IgD-negative memory B cell (primary cell): ENCODE measurements around the gene AGGF1. TPM values are rescaled to one million over a fixed set of nuclear protein-coding genes. Genes with fewer than 3 reads are reported as not detected.
"Not testable (repeated sequence)": the region's sequence is repeated elsewhere in the genome, so short reads cannot be mapped to it uniquely, and the experiment has no call there.

Experiments used
- H3K27ac Mint-ChIP-seq, 3 donors: one replicate each; pipeline ENCODE4 v1.8.0; 2020 to 2022; ENCODE audit warnings: mild to moderate bottlenecking in 3 of 3, mixed read lengths in 3 of 3, moderate library complexity in 1 of 3
- H3K27me3 Mint-ChIP-seq: one replicate; pipeline ENCODE4 v1.8.0; 2021; ENCODE audit warnings: mixed read lengths
- H3K36me3 Mint-ChIP-seq: one replicate; pipeline ENCODE4 v1.8.0; 2020; ENCODE audit warnings: mild to moderate bottlenecking, mixed read lengths
- H3K4me1 Mint-ChIP-seq, 3 donors: one replicate each; pipeline ENCODE4 v1.8.0; 2020 to 2022; ENCODE audit warnings: mixed read lengths in 3 of 3, mild to moderate bottlenecking in 1 of 3
- H3K4me3 Mint-ChIP-seq, 4 donors: one replicate each; pipeline ENCODE4 v1.8.0; 2020 to 2022; ENCODE audit warnings: mild to moderate bottlenecking in 4 of 4, mixed read lengths in 4 of 4, moderate library complexity in 3 of 4
- H3K9me3 Mint-ChIP-seq, 3 donors: one replicate each; pipeline ENCODE4 v1.8.0; 2020 to 2021; ENCODE audit warnings: mixed read lengths in 3 of 3, mild to moderate bottlenecking in 1 of 3
- polyA plus RNA-seq: library from polyadenylated mRNA; unstranded; fragments of 300-500 nt; fragmentation: Illumina TruSeq; gene quantifications from one replicate; pipeline ENCODE4 v1.2.3, GENCODE V29; 2021

The AGGF1 gene, protein sequence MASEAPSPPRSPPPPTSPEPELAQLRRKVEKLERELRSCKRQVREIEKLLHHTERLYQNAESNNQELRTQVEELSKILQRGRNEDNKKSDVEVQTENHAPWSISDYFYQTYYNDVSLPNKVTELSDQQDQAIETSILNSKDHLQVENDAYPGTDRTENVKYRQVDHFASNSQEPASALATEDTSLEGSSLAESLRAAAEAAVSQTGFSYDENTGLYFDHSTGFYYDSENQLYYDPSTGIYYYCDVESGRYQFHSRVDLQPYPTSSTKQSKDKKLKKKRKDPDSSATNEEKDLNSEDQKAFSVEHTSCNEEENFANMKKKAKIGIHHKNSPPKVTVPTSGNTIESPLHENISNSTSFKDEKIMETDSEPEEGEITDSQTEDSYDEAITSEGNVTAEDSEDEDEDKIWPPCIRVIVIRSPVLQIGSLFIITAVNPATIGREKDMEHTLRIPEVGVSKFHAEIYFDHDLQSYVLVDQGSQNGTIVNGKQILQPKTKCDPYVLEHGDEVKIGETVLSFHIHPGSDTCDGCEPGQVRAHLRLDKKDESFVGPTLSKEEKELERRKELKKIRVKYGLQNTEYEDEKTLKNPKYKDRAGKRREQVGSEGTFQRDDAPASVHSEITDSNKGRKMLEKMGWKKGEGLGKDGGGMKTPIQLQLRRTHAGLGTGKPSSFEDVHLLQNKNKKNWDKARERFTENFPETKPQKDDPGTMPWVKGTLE
- polyA plus RNA-seq = 30.8 TPM

DNA sequence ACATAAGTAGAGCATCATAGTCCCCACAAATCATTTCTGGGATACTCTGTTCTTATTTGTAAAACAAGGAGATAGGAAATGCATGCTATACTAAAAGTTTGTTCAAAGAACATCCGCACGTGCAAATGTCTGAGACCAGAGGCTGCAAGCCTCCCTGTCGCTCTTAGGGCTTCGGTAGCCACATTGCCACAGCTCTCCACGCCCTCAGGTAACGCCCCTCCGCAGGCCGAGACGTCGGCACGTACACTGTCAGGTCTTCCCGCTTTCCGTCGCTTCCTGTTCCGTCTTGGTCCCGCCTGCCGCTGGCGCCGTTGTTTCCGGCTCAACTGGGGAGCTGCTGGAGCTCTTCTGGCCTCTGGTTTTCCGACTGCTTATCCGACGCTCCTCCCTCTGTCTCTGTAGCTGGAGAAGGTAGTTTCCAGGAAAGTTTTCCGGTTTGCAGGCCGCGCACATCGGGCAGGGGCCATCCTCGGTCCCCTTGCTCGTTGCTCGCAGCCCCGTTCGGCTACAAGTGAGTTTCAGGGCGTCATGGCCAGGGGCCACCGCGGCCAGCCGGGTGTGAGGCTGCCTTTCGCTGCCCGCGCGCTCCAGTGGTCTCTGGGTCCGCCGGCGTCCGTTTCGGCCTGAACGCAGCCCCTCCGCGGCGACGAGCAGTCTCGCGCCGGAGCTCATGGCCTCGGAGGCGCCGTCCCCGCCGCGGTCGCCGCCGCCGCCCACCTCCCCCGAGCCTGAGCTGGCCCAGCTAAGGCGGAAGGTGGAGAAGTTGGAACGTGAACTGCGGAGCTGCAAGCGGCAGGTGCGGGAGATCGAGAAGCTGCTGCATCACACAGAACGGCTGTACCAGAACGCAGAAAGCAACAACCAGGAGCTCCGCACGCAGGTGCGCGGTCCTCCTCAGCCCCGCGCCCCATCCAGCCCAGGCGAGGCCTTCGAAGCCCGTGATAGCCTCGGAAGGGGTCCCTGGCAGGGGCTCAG lies at the start of gene AGGF1:
Gene AGGF1 (plus strand): TSS at position 308 of the 975 bp plus-strand sequence. CDS start 363 bp downstream, at position 671.
- Mint-ChIP-seq H3K36me3 (no peaks in the 10 kb centered on the region), H3K27ac (peak within 1 kb of the TSS; percentile 81 to 92 (median 91)), H3K9me3 (peaks cover 5 to 16% (median 8%) of the 10 kb centered on the region in 3 donors), H3K4me1 (peaks cover 13 to 28% (median 22%) of the 10 kb centered on the region in 3 donors), H3K4me3 (peak within 1 kb of the TSS; percentile 90 to 100 (median 96)), H3K27me3 (peaks cover 3% of the 10 kb centered on the region)

DNA sequence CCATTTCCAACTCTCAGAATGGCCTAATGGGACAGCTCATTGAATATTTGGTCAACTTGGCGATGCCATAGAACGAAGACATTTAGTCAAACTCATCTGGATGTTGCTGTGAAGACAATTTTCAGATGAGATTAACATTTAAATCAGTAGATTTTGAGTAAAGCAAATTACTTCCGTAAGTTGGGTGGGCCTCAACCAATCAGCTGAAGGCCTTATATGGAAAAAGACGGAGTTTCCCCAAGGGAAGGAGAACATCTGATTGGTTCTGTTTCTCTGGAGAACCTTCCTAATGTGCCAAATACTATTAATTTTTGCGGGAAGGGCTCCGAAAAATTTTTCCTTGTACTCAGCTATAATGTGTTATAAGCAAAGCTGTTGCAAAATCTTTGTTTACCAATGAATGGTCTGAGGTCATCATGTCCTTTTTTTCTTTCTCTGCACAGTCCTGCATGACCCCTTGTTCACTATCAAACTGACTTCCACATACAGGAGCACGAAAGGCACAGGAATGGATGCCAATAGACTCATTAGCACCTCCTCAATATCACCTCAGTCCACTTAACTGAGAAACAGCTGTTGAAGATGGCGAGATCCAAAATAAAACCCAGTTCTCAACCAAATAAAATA lies 49.6 kb upstream of the AGGF1 start:
- Mint-ChIP-seq H3K36me3 (no peaks in the 10 kb centered on the region), H3K9me3 (no peaks in the 10 kb centered on the region), H3K4me3 (no peak overlapping the region), H3K27ac (no peak overlapping the region), H3K4me1 (no peaks in the 10 kb centered on the region), H3K27me3 (peaks cover 4% of the 10 kb centered on the region)

GRCh38 chr5:76982450-76982849 lies 47.8 kb upstream of the AGGF1 start:
- H3K4me1 Mint-ChIP-seq = no peaks in the 10 kb centered on the region
- no peaks in the 10 kb centered on the region for H3K9me3 Mint-ChIP-seq

DNA sequence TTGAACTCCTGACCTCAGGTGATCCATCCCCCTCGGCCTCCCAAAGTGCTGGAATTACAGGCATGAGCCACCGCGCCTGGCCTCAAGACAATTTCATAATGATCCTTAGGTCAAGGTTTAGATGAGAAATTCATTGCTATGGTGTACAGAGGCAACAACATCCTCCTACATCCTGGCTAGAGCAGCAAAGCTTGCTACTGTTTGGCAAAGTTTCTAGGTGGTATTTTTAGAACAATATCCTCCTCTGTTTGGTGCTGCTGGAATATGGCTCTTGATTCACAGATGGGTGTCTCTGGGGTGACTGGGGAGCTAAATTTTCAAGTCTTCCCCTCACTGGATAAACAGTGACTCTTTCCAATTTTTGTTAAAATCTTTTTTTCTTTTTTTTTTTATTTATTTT lies 46.7 kb upstream of the AGGF1 start:
- Mint-ChIP-seq H3K27me3 (peaks cover 4% of the 10 kb centered on the region), H3K4me1 (no peaks in the 10 kb centered on the region), H3K9me3 (no peaks in the 10 kb centered on the region), H3K36me3 (no peaks in the 10 kb centered on the region), H3K4me3 (no peak overlapping the region), H3K27ac (no peak overlapping the region)

More at GRCh38 chr5:76982450-76982849, 47.8 kb upstream of the AGGF1 start:
- H3K4me3 Mint-ChIP-seq = no peak overlapping the region
- peaks cover 4% of the 10 kb centered on the region for H3K27me3 Mint-ChIP-seq
- H3K27ac Mint-ChIP-seq = no peak overlapping the region
- no peaks in the 10 kb centered on the region for H3K36me3 Mint-ChIP-seq

DNA sequence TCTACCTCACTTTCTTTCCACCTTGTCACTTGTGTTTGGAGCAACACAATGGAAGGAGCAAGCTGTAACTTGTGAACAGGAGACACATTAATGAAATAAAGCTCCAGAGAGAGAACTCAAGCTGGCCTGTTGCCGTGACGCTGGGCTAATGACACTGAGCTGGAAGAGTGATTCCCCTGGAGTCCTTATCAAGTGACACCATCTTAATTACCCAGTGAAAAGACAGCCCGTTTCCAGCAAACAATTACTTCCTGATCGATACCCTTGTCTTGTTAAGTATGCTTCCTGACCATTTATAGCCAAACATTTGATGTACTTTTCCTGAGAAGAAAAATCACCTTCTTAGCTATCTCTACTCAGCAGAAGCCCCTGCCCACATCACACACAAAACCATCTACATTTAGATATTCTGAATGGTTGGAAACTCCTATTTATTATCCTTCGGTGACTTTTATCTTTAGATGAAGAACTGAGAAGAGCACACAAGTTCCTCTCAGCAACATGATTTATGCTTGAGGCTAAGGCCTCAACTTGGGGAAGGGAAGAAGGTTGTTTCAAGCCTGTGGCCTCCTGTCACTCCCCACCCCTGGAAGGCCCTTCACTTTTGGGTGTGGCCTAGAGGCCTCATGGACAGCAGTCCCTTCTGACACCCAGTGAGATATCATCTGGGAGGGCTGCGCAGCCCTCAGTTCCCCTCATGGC lies 43.2 kb upstream of the AGGF1 start:
- Mint-ChIP-seq H3K4me3 (no peak overlapping the region), H3K27me3 (peaks cover 2% of the 10 kb centered on the region), H3K36me3 (no peaks in the 10 kb centered on the region), H3K27ac (no peak overlapping the region), H3K4me1 (no peaks in the 10 kb centered on the region), H3K9me3 (no peaks in the 10 kb centered on the region)

GRCh38 chr5:76990899-76991459 lies 39.2 kb upstream of the AGGF1 start:
- Mint-ChIP-seq H3K36me3 (no peaks in the 10 kb centered on the region), H3K4me1 (no peaks in the 10 kb centered on the region), H3K4me3 (no peak overlapping the region), H3K27ac (no peak overlapping the region), H3K27me3 (peaks cover 4% of the 10 kb centered on the region), H3K9me3 (no peaks in the 10 kb centered on the region)

GRCh38 chr5:76993436-76993835 lies 36.8 kb upstream of the AGGF1 start:
- not testable (repeated sequence) for H3K4me1 Mint-ChIP-seq, H3K36me3 Mint-ChIP-seq, H3K27me3 Mint-ChIP-seq

GRCh38 chr5:76994337-76994736 lies 35.9 kb upstream of the AGGF1 start:
- Mint-ChIP-seq H3K4me1 (no peaks in the 10 kb centered on the region), H3K9me3 (no peaks in the 10 kb centered on the region), H3K27ac (no peak overlapping the region), H3K27me3 (peaks cover 6% of the 10 kb centered on the region), H3K36me3 (no peaks in the 10 kb centered on the region), H3K4me3 (no peak overlapping the region)

More at GRCh38 chr5:76993436-76993835, 36.8 kb upstream of the AGGF1 start:
- not testable (repeated sequence) for H3K9me3 Mint-ChIP-seq, H3K27ac Mint-ChIP-seq, H3K4me3 Mint-ChIP-seq

- H3K36me3 Mint-ChIP-seq, H3K27ac Mint-ChIP-seq: not testable (repeated sequence)
Observed at GRCh38 chr5:76998251-76998650, 32.0 kb upstream of the AGGF1 start.

GRCh38 chr5:76999451-76999850 lies 30.8 kb upstream of the AGGF1 start:
- no peak overlapping the region for H3K27ac Mint-ChIP-seq
- H3K36me3 Mint-ChIP-seq = no peaks in the 10 kb centered on the region
- no peak overlapping the region for H3K4me3 Mint-ChIP-seq
- H3K4me1 Mint-ChIP-seq = no peaks in the 10 kb centered on the region
- H3K27me3 Mint-ChIP-seq = peaks cover 9% of the 10 kb centered on the region
- peaks cover 0 to 1% (median 0%) of the 10 kb centered on the region in 3 donors for H3K9me3 Mint-ChIP-seq

More at GRCh38 chr5:76998251-76998650, 32.0 kb upstream of the AGGF1 start:
- not testable (repeated sequence) for H3K9me3 Mint-ChIP-seq, H3K4me3 Mint-ChIP-seq, H3K4me1 Mint-ChIP-seq
- H3K27me3 Mint-ChIP-seq = peaks cover 11% of the 10 kb centered on the region

DNA sequence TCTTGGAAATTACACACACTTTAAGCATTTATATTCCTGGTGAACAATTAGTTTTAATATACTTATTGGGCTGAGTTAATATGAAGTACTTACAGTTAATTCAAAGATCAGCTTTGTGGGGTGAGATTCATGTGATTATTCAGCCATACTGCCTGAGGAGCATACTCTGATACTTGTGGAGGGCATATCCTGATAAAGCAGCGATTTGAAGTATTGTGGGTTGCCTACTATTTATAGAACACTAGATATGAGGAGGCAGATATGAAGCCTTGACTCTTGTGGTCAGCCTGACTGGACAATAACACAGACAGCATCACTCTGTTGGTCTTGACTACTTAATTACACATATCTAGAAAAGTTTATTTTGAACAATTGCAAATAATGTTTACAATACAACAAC lies 27.0 kb upstream of the AGGF1 start:
- Mint-ChIP-seq H3K9me3 (peaks cover 0 to 2% (median 1%) of the 10 kb centered on the region in 3 donors), H3K27me3 (peaks cover 10% of the 10 kb centered on the region), H3K27ac (no peak overlapping the region), H3K36me3 (peaks cover 1% of the 10 kb centered on the region), H3K4me1 (no peaks in the 10 kb centered on the region), H3K4me3 (no peak overlapping the region)

GRCh38 chr5:77006124-77006523 lies 24.1 kb upstream of the AGGF1 start:
- Mint-ChIP-seq H3K9me3 (peaks cover 0 to 2% (median 2%) of the 10 kb centered on the region in 3 donors), H3K27ac (no peak overlapping the region), H3K4me1 (peaks cover 0 to 2% (median 0%) of the 10 kb centered on the region in 3 donors), H3K36me3 (peaks cover 3% of the 10 kb centered on the region), H3K27me3 (peaks cover 10% of the 10 kb centered on the region), H3K4me3 (no peak overlapping the region)

- Mint-ChIP-seq H3K27me3 (peaks cover 9% of the 10 kb centered on the region), H3K4me3 (no peak overlapping the region), H3K9me3 (peaks cover 0 to 2% (median 2%) of the 10 kb centered on the region in 3 donors), H3K4me1 (peaks cover 0 to 2% (median 0%) of the 10 kb centered on the region in 3 donors), H3K27ac (no peak overlapping the region), H3K36me3 (peaks cover 5% of the 10 kb centered on the region)
Observed at GRCh38 chr5:77008413-77008812, 21.8 kb upstream of the AGGF1 start.
